NCI-H1417 (cell line): ENCODE measurements around the gene CGNL1.

Source experiments
- DNase-seq, 3 experiments: peaks; one replicate each; lab custom pipeline; 2025; lab: John Stamatoyannopoulos, UW

CGNL1 gene

DNA sequence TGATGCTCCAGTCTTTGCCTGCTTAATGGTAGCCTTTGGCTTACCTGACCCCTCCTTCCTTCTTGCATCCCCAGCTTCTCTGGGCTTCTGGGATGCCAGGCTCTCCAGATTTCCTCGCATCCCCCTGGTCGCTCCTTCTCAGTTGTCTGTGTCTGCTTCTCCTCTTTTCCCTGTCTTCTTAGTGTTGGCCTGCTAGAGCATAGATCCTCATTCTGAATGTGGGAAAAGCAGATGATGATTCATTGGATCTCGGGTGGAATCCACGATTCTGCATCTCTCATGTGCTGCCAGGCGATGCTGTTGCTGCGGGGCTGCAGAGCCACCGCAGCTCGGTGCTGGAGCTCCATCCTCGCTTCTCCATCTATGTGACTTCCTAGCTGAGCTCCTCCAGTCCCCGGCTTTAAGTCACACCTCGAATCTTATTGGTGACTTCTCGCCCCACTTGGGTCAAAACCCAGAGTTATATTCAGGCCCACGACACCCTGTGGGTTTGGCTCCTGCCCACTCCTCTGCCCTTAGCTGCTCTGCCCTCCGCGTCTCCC is 47.4 kb downstream of the CGNL1 start:
- no peak for DNase-seq

DNA sequence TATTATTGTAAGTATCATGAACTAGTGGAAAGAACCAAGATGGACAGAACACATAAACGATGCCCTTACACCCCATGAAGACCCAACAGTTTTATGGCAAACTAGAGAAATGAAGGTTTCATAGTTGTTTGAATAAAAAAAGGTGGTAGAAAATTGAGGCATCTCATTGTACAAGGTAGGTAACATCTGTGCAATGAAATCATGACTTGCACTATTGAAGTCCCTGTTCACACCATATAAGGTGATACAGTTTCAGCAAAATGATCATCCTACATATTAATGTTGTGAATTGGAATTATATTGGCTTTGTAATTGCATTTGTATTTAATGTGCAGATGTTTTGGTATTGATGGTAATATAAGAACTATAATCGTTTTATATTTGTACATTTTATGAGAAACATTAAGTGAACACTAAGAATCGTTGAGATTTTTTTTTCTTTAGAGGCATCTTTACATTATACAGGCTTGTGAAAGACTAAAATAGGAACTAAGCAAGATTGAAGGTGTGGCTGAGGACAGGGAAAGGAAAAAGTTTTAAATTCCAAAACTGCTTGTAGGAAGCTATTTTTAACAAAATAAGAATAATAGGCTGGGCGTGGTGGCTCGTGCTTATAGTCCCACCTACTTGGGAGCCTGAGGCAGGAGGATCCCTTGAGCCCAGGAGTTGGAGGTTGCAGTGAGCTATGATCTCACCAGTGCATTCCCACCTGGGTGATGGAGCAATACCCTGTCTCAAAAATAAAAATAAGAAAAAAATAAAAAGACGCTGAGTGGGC is 48.5 kb downstream of the CGNL1 start:
- DNase-seq: no peak

DNA sequence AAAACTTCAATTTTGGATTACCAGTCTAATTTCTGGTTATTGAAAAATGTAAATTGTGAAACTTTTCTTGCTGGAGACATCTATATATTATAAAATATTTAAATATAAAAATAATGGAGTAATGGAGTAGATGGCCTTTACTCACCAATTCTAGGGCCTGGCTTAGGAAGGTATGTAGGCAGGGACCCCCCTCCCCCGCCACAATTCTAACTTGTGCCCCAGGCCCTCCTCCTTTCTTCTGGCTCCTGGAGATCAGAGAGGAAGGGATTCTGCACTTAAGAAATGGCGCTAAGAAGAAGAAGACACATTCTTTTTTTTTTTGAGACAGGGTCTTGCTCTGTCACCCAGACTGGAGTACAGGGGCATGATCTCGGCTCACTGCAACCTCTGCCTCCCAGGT is 49.5 kb downstream of the CGNL1 start:
- no peak for DNase-seq

DNA sequence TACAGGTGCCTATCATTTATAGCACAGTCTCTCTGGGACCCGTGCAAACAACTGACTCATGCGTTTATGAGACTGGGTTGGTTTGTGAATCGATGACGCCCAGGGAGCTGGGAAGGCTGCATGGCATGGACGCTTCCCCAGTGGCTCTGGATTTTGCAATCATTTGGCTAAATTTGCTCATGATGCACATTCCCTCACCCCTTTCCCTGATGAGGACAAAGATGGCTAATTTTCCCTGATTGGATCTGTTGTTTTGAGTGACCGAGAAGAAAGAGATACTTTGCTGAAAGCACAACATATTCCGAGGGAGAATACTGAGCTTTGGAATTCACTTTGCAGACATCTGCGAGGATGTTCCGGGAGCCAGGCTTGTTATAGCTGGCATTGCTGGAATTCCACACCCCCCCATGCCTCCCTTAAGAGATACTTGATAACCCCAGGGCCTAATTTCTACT is 51.1 kb downstream of the CGNL1 start:
- no peak for DNase-seq

DNA sequence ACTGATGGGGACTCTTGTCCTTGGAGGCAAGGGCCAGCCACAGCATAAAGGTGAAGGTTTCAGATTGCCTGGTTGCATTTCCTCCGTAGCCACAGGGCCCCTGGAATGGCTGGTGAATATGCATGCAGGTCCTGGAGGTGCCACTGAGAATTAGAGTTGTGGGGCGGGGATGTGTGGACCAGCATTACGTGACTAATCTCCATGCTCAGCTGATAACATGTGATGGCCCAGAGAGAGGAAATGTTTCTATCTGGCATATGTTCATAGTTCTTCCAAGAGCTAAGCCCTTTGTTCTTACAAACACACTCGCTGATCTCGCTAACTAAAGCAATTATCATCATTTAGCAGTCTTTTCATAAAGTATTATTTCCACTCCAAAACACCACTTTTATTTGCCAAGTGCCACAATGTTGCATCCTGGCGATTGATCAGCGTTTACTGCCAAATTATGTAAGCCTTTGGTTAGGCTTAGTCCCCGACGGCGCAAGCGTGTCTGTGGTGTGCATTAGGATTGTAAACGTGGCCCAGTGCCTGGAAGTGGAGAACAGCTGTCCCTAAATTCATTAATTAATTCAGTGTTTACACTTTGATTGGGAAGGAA is 55.9 kb downstream of the CGNL1 start:
- DNase-seq: peak in 2 of 3 experiments; percentile 30 to 67

DNA sequence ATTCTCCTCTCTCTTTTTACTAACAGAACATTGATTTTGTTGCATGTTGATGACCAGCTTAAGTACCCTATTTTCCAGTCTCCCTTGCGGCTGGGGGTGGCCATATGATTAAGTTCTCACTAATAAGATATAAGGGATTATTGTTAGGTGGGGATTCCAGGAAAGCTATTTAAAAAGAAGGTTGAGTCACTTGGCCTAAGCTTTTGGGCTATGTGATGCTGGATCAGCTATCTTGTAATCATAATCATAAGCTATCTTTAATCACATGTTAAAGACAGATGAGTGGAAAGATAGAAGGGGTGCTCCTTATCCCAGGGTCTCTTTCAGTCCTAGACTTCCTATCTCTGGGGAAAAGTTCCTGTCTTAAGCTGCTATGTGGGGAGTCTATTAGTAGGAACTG is 59.9 kb downstream of the CGNL1 start:
- no peak for DNase-seq

DNA sequence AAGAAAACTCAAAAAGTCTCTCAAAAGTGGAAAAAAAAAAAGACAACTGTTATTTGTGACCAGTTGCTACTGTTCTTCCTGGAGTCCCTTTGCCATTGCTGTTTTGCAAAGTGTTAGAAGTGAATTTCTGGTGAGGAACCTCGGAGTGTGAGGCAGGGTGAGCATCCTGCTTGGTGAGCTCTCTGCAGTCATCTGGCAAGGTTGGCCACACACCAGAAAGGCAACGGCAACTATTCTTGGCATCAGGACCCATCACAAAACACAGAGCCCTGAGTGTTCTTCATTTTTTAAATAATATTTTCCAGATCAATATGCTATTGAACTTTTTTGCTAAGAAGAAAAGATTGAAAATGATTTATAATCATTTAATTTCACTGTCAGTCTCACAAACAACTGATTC is 60.7 kb downstream of the CGNL1 start:
- DNase-seq: no peak

DNA sequence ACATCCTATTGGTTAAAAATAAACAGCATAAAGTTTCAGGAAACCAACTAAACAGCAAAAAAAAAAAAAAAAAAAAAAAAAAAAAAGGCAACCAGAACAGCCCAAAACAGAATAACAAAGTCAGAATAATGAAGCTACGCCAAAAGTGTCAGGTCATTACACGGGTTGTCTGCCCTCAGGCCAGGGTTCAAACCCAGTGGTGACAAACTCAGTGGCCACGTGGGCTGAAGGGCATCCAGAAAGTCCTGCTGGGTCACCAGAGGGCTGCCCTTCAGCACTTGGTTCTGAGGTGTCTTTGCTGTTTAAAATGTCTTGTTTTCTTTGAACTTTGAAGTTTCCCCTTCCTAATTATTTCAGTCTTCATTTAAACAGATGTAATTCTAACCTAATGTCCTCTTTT is 61.3 kb downstream of the CGNL1 start:
- DNase-seq: no peak

DNA sequence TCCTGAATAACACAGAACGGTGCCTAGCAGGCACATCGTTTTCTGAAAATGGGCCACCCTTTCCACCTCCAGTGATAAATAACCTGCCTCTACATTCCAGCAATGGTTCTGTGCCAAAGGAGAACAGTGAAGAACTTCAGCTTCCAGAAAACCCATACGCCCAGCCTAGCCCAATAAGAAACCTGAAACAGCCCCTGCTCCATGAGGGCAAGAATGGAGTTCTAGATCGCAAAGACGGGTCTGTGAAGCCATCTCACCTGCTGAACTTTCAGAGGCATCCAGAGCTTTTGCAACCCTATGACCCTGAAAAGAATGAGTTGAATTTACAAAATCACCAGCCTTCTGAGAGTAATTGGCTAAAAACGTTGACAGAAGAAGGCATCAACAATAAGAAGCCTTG is 61.9 kb downstream of the CGNL1 start:
- DNase-seq: no peak

DNA sequence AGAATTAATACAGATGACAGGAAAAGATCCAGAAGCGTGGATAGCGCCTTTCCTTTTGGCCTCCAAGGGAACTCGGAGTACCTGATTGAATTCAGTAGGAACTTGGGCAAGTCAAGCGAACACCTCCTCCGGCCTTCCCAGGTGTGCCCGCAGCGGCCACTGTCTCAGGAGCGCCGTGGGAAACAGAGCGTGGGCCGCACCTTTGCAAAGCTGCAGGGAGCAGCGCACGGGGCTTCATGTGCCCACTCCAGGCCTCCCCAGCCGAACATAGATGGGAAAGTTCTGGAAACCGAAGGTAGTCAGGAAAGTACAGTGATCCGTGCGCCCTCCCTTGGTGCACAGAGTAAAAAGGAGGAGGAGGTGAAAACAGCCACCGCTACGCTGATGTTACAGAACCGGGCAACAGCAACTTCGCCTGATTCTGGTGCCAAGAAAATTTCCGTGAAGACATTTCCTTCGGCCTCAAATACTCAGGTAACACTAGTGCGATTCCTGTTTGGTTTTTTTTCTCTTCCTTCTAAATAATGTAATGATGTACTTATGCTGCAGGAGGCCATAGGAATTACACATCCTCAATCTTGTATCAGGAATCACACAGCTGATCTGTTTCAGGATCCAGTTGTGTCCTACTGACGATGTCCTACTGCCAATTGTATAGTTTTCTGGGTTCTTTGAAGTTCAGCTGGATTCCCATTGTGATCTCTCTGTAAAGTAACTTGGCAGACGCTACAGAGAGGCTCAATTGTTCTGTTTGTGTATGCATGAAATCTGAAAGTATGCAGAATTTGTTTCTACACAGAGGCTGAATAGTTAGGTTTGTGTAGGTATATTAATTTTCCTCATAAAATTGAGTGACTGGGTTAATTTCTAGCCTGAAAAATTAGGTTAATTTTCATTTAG is 63.1 kb downstream of the CGNL1 start:
- DNase-seq: no peak

DNA sequence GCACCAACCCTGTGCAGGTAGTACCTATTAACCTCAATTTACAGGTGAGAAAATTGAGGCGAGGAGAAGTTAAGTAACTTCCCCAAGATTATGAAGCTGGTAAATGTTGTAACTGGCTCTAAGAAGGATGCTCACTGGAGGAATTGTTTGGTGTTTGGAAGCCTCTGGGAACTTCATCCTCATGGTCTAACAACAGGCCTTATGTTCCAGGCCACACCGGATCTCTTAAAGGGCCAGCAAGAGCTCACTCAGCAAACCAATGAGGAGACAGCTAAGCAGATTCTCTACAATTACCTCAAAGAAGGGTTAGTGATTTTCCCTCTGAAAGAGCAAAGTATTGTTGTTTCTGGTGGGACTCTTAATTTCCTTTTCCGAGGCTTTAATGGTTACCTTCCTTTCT is 63.9 kb downstream of the CGNL1 start:
- no peak for DNase-seq

DNA sequence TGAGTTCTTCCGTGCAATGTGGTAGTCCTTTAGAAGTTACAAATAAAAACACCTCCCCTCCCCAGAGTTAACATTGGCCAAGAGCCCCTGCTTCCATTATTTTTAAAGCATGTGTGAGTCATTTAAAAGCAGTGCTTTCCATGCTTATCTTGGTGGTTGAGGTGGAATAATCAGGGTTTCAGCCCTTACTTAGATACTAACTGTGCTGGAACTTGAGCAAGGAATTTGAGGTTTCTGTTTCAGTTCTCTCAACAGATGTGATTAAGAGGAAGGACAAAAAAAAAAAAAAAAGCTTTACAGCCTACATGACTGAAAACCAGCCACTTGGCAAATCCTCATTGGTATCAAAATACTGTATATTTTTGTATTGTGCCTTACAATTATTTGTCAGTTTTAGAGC is 64.5 kb downstream of the CGNL1 start:
- DNase-seq: no peak

DNA sequence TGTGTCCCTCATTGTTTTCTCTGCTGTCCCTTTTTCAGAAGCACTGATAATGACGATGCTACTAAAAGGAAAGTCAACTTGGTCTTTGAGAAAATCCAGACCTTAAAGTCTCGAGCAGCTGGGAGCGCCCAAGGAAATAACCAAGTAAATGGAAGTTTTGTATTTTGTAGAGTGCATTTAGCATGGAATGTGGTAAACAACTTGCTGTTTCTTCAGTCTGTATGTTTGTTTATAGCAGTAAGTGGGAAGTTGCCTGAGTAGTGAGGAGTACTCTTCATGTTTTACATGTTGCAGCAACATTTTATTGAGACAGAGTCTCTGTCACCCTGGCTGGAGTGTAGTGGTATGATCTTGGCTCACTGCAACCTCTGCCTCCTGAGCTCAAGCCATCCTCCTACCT is 66.0 kb downstream of the CGNL1 start:
- no peak for DNase-seq

DNA sequence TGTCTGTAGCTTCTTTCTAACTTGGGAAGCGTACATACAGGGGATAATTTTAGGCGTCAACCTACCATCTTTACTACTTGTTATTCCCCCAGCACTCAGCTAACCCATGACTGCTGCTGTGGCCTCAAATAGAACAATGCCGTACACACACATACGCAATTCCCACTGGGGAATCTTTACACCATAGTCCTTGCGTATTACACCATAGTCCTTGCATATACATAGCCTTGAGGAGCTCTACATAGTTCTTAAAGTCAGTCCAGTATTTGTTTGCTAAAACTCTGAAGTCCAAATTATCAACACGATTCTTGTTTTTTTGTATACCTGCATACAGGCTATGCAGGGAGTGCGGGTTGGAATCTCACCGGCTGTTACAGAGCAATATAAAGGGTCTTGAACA is 67.2 kb downstream of the CGNL1 start:
- DNase-seq: no peak

DNA sequence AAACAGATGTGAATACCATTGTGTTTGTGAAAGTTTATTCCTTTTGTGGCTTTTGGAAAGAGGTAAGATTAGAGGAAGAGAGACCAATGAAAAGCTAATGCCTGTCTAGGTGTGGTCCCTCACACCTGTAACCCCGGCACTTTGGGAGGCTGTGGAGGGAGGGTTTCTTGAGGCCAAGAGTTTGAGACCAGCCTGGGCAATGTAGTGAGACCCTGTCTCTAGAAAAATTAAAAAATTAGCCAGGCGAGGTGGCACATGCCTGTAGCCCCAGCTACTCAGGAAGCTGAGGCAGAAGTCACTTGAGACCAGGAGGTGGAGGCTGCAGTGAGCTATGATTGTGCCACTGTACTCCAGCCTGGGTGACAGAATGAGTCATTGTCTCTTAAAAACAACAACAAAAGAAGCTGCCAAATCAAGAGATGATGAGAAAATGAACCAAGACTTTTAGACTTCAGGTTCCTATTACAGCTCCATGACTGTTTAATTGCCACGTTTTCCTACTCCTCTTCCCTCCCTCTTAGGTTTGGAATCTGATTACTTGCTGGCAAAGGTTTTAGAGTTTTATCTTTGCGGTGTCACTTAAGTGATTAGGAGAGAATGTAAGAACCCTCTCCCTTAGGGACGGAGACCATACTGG is 68.7 kb downstream of the CGNL1 start:
- peak in 1 of 3 experiments; percentile 14 for DNase-seq

DNA sequence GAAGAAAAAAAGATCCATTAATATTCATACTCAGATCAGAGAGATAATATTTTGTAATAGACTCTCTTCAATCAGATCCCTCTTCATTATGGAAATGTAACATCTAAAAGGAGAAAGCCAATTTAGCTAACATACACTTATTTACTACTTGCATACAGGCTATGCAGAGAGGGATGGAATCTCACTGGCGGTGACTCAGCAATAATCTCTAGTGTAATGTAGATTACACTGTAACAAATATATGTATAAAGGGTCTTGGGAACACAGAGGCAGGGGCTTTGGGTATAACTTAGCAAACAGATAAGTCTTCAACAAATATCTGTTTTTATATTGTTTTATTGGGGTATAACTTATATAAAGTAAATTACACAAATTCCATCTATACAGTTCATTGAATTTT is 69.6 kb downstream of the CGNL1 start:
- DNase-seq: peak in 1 of 3 experiments; percentile 21

DNA sequence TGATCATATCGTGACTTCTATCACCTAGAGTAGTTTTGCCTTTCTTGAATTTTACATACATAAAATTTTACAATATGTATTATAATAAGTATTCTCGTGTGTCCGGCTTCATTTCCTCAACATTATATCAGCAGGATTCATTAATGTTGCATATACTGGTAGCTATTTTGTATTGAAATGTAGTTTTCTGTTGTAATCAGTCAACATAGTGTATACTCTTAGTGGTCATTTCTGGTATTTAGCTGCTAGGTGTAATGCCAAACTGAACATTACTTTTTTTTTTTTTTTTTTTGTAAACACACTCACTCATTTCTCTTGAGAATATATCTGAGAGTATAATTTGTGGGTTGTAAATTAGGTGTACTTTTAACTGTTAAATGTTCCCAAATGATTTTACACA is 70.1 kb downstream of the CGNL1 start:
- DNase-seq: no peak

DNA sequence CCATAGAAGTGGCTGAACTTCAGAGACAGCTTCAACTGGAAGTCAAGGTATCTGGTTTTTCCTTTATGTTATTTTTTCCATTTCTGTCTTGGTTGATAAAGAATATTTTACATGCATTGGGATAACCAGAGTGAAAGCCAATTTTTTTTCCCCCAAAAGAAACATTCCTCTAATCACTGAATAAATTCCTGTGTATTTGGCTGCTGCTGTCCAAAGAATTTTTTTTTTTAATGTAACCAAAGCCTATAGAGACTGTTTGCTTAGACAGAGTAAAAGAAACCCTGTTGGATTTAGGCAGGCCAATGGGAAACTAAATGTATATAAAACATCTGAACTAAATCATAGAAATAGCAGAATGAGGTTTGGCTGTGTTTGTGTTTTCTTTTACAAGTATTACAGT is 75.2 kb downstream of the CGNL1 start:
- DNase-seq: no peak

DNA sequence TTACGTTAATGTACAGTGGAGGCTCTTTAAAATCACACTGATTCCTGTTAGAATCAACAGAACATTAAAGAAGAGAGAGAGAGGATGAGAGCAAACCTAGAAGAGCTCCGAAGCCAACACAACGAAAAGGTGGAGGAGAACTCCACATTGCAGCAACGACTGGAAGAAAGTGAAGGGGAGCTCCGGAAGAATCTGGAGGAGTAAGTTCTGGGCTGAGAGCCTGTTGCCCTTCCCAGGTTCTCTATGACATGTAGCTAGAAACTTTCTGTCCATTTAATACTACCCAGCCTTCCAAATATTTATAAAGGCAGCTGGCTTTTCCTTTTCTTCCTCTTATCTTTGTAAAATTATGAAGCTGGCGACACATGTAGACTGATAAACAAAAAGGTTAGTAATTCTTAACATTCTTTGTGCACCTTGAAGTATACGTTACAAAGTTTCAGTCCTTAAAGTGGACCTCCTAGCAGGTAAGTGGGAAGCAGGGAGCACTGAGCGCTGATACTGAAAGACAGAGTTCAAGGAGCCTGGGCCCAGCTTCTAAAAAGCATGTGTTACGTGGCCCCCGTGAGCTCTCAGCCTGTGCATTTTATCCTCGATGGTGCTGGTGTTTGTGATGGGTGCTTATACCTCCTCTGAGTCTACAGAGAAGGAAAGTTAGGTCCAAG is 75.9 kb downstream of the CGNL1 start:
- no peak for DNase-seq

DNA sequence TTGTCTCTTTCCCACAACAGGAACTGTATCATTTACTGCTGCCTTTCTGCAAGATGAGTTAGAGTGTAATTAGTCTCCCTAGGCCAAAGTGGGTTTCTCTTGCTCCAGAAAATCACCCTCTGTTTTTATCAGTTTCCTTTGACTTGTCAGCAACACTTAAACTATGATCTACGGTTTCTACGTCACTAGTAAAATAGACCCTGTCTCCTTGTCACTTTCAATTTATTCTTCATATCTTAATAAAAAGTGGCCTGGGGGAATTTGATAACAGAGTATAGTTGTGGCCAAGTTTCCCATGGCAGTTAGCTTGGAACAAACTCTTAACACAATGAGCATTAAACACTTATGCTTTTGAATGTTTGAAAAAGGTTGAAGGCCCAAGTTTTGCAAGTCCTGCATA is 79.6 kb downstream of the CGNL1 start:
- no peak for DNase-seq

DNA sequence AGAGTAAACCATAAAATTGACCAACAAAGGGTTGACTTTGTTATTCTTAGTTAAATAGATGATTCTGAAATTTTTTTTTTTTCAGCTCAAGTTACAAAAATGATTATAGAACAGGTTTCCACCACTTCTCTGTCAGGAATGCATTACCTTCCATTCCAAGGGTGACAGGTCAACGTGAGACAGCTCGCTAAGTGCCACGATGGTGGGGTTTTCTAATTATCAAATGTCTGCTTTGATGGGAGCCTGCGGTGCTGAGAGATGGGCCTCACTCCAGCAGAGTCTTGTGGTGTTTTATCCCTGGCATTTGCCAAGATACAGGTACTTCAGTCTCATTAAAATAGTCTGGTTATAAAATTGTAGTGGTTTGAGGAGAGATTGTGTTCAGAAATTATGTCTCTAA is 80.3 kb downstream of the CGNL1 start:
- peak in 1 of 3 experiments; percentile 38 for DNase-seq
